K562 (cell line): Measurements from ENCODE around the gene CDC5L. TPM values are rescaled to one million over a fixed set of nuclear protein-coding genes. Genes with fewer than 3 reads are reported as not detected.

Experiments
- ATF7 ChIP-seq: fragments of 450-650 bp; IDR thresholded peaks from 2 replicates; pipeline ENCODE4 v1.7.1; 2014; ENCODE audit warnings: mild to moderate bottlenecking, moderate library complexity
- BHLHE40 ChIP-seq: IDR thresholded peaks from 2 replicates; pipeline ENCODE4 v1.6.1; 2011; ENCODE audit warnings: low read length, improper control_type of control experiment
- CBFA2T2 ChIP-seq: fragments of 450-650 bp; conservative IDR thresholded peaks from 2 replicates; pipeline ENCODE4 v1.6.1; 2017; ENCODE audit warnings: mild to moderate bottlenecking
- CBFA2T3 ChIP-seq: fragments of 450-650 bp; IDR thresholded peaks from 2 replicates; pipeline ENCODE4 v1.6.1; 2017
- DMBX1 ChIP-seq: fragments of 250-450 bp; sonication (Bioruptor Pico); IDR thresholded peaks from 2 replicates; pipeline ENCODE4 v1.8.0; 2022; ENCODE audit warnings: inconsistent platforms, mild to moderate bottlenecking, moderate library complexity, borderline replicate concordance
- ELF1 ChIP-seq: fragments of 200-800 bp; sonication (Bioruptor generic); IDR thresholded peaks from 2 replicates; pipeline ENCODE4 v1.6.1; 2016; ENCODE audit warnings: missing genetic modification characterization, missing compliant biosample characterization
- ETS1 ChIP-seq: conservative IDR thresholded peaks from 2 replicates; pipeline ENCODE4 v1.6.1; 2011; ENCODE audit warnings: low read depth, mild to moderate bottlenecking, low read length; ENCODE audit not compliant: control insufficient read depth
- MAZ ChIP-seq, 2 experiments: fragments of 450-650 bp in 1 of 2; sonication (generic) in 1 of 2; formaldehyde crosslinking; IDR thresholded peaks in 1 of 2; conservative IDR thresholded peaks in 1 of 2; 2 replicates each; pipeline versions ENCODE4 v1.4.0 to v1.5.0; 2020; ENCODE audit warnings: mild to moderate bottlenecking in 1 of 2, missing genetic modification reagents in 1 of 2
- MEF2D ChIP-seq: conservative IDR thresholded peaks from 2 replicates; pipeline ENCODE4 v1.6.1; 2016; ENCODE audit warnings: low read depth, missing genetic modification characterization, missing compliant biosample characterization
- MTA2 ChIP-seq: fragments of 450-650 bp; IDR thresholded peaks from 2 replicates; pipeline ENCODE4 v1.6.1; 2016; ENCODE audit warnings: low read depth
- NBN ChIP-seq: fragments of 450-650 bp; IDR thresholded peaks from 2 replicates; pipeline ENCODE4 v1.6.1; 2016; ENCODE audit warnings: low read depth, mild to moderate bottlenecking
- YY1 ChIP-seq, 3 experiments: IDR thresholded peaks; 2 replicates each; pipeline ENCODE4 v1.6.1; 2011; ENCODE audit warnings: low read length in 2 of 3, mild to moderate bottlenecking in 2 of 3, moderate library complexity in 2 of 3, borderline replicate concordance in 1 of 3, control low read depth in 1 of 3, low read depth in 1 of 3; ENCODE audit not compliant: insufficient read depth in 3 of 3, insufficient replicate concordance in 2 of 3, control insufficient read depth in 1 of 3, insufficient read length in 1 of 3; ENCODE audit errors: extremely low read depth in 1 of 3
- ZBTB11 ChIP-seq, 3 experiments: fragments of 200-800 bp in 1 of 3; fragments of 250-450 bp in 1 of 3; fragments of 450-650 bp in 1 of 3; sonication (Bioruptor Pico) in 1 of 3; sonication (Bioruptor generic) in 1 of 3; formaldehyde crosslinking in 1 of 3; IDR thresholded peaks; 2 replicates each; pipeline versions ENCODE4 v1.6.1 to v1.8.0; 2016 to 2022; ENCODE audit warnings: mild to moderate bottlenecking in 2 of 3, missing genetic modification characterization in 2 of 3, missing compliant biosample characterization in 1 of 3, moderate library complexity in 1 of 3
- ZNF583 ChIP-seq: fragments of 250-450 bp; sonication (Bioruptor Pico); IDR thresholded peaks from 2 replicates; pipeline ENCODE4 v1.4.0; 2020
- ZNF639 ChIP-seq, 2 experiments: fragments of 200-800 bp in 1 of 2; sonication (Bioruptor generic) in 1 of 2; sonication (generic) in 1 of 2; formaldehyde crosslinking in 1 of 2; IDR thresholded peaks in 1 of 2; conservative IDR thresholded peaks in 1 of 2; 2 replicates each; pipeline versions ENCODE4 v1.5.0 to v1.6.1; 2016 to 2020; ENCODE audit warnings: missing compliant biosample characterization in 1 of 2, missing genetic modification characterization in 1 of 2, missing genetic modification reagents in 1 of 2
- polyA plus RNA-seq, 8 experiments: library from polyadenylated mRNA; depleted of rRNA in 4 of 8; stranded (reverse) in 5 of 8; unstranded in 3 of 8; fragments of >200 nt; fragmentation: Nextera tagmentation in 2 of 8; fragmentation: Illumina TruSeq in 1 of 8; extraction: Ambion mirVana in 2 of 8; extraction: Trizol in 1 of 8; gene quantifications; 2 replicates each; pipeline versions ENCODE4 v1.2.1 to v1.2.3, GENCODE V29; 2011 to 2014; ENCODE audit warnings: inconsistent platforms in 1 of 8, missing spikeins in 1 of 8
- total RNA-seq, 7 experiments: library from RNA; depleted of rRNA in 6 of 7; stranded (reverse); fragments of >200 nt in 6 of 7; fragmentation: Illumina TruSeq in 2 of 7; extraction: Trizol in 2 of 7; gene quantifications; 2 replicates each; pipeline versions ENCODE4 v1.2.1 to v1.2.3, GENCODE V29; 2011 to 2021; ENCODE audit warnings: low replicate concordance in 1 of 7
- TF ChIP-seq, protein P1 (sequence below), 2 experiments: IDR thresholded peaks; 2 replicates each; pipeline ENCODE4 v1.6.1; 2012; ENCODE audit warnings: improper control_type of control experiment in 2 of 2, low read depth in 2 of 2, low read length in 2 of 2, borderline replicate concordance in 1 of 2

Gene CDC5L
- total and polyA plus RNA-seq, 9 of the 15 experiments (the other 6 are each of a cell fraction or from before 2014, with no cell fraction given), result 22.3 to 44.2 (median 30.8) TPM

- TF ChIP-seq ZBTB11 (CRISPR knock-in tag; IDR thresholded peaks at IDR 0.05) (peak in 1 of 3 experiments; percentile 80; a peak in 2 of 6 replicates), ETS1 (peak; percentile 73; the same call in 1 of the 2 replicates), ZNF583 (CRISPR knock-in tag) (0 out of 2 replicates have a peak, but pooled peaks have one; percentile 10), ZNF639 (CRISPR knock-in tag; conservative IDR thresholded peaks at IDR 0.05 in 1 of 2, IDR thresholded peaks at IDR 0.05 in 1 of 2) (peak in 1 of 2 experiments; percentile 38; a peak in 1 of 4 replicates), BHLHE40 (peak; percentile 89), CBFA2T2 (peak; percentile 98), ELF1 (tag) (no peak), MAZ (CRISPR knock-in tag; conservative IDR thresholded peaks at IDR 0.05 in 1 of 2, IDR thresholded peaks at IDR 0.05 in 1 of 2) (peak in 1 of 2 experiments; percentile 60; a peak in 2 of 4 replicates), MTA2 (peak; percentile 91), CBFA2T3 (peak; percentile 98), YY1 (IDR thresholded peaks at IDR 0.05; ENCODE audit: borderline replicate concordance in 1 of 3, control insufficient read depth in 1 of 3, extremely low read depth in 1 of 3, insufficient read depth in 3 of 3, insufficient read length in 1 of 3, insufficient replicate concordance in 2 of 3, low read depth in 1 of 3, low read length in 2 of 3) (peak in 2 of 3 experiments; percentile 39 to 51), ATF7 (peak; percentile 52; the same call in 1 of the 2 replicates), MEF2D (no peak), NBN (peak; percentile 40; the same call in 1 of the 2 replicates), DMBX1 (peak; percentile 87)
- TF ChIP-seq, protein P1, sequence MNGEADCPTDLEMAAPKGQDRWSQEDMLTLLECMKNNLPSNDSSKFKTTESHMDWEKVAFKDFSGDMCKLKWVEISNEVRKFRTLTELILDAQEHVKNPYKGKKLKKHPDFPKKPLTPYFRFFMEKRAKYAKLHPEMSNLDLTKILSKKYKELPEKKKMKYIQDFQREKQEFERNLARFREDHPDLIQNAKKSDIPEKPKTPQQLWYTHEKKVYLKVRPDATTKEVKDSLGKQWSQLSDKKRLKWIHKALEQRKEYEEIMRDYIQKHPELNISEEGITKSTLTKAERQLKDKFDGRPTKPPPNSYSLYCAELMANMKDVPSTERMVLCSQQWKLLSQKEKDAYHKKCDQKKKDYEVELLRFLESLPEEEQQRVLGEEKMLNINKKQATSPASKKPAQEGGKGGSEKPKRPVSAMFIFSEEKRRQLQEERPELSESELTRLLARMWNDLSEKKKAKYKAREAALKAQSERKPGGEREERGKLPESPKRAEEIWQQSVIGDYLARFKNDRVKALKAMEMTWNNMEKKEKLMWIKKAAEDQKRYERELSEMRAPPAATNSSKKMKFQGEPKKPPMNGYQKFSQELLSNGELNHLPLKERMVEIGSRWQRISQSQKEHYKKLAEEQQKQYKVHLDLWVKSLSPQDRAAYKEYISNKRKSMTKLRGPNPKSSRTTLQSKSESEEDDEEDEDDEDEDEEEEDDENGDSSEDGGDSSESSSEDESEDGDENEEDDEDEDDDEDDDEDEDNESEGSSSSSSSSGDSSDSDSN (IDR thresholded peaks at IDR 0.05; ENCODE audit: borderline replicate concordance in 1 of 2, low read depth in 2 of 2, low read length in 2 of 2), result peak in 1 of 2 experiments; percentile 88; a peak in 2 of 4 replicates
Measured at GRCh38 chr6:44471271-44471981, 83.9 kb downstream of the CDC5L start (continued).
